ENCODE measurements around the gene SP4. TPM values are rescaled to one million over a fixed set of nuclear protein-coding genes. Genes with fewer than 3 reads are reported as not detected.

Gene SP4
- total RNA-seq, 2 donors from 2014 or later, result 5.3 to 6.0 TPM

- intact Hi-C loops (cut with DNase I), result no loop called here
- TF ChIP-seq POLR2A (IDR thresholded peaks at IDR 0.05) (no peak), CTCF (IDR thresholded peaks at IDR 0.05) (no peak)
- H3K27me3 ChIP-seq, result no peaks in the 10 kb centered on the region
- no peak overlapping the region for H3K27ac ChIP-seq
- H3K4me3 ChIP-seq, result no peak overlapping the region
- no peaks in the 10 kb centered on the region for H3K9me3 ChIP-seq
- DNase-seq (no peak), ATAC-seq (no peak)
- WGBS, 2 donors, result 79 to 81% methylated on average over 6 of the region's 6 CpGs
- H3K36me3 ChIP-seq (replicated peaks in 1 of 2; ENCODE audit: insufficient read depth in 1 of 2, low read depth in 2 of 2), result no peaks in the 10 kb centered on the region
- no peaks in the 10 kb centered on the region for H3K4me1 ChIP-seq
These were observed 13.0 kb upstream of the SP4 start for GRCh38 chr7:21414795-21415393.

GRCh38 chr7:21417647-21418046 is 10.2 kb upstream of the SP4 start:
- H3K4me3 ChIP-seq, result no peak overlapping the region
- ATAC-seq, result no peak
- TF ChIP-seq CTCF (IDR thresholded peaks at IDR 0.05) (no peak), POLR2A (IDR thresholded peaks at IDR 0.05) (no peak)
- H3K4me1 ChIP-seq, result no peaks in the 10 kb centered on the region
- no peak for DNase-seq
- H3K27me3 ChIP-seq, result no peaks in the 10 kb centered on the region
- whole genome bisulfite sequencing, 2 donors, result 56 to 60% methylated on average over 4 of the region's 4 CpGs
- H3K9me3 ChIP-seq, result no peaks in the 10 kb centered on the region
- no peaks in the 10 kb centered on the region for H3K36me3 ChIP-seq (replicated peaks in 1 of 2; ENCODE audit: insufficient read depth in 1 of 2, low read depth in 2 of 2)
- no peak overlapping the region for H3K27ac ChIP-seq
- intact Hi-C loops (cut with DNase I), result no loop called here

- Histone ChIP-seq H3K27ac (no peak overlapping the region), H3K27me3 (no peaks in the 10 kb centered on the region), H3K9me3 (no peaks in the 10 kb centered on the region), H3K4me1 (peaks cover 8% of the 10 kb centered on the region), H3K4me3 (no peak overlapping the region), H3K36me3 (replicated peaks in 1 of 2; ENCODE audit: insufficient read depth in 1 of 2, low read depth in 2 of 2) (no peaks in the 10 kb centered on the region)
- DNase-seq, result no peak
- TF ChIP-seq POLR2A (IDR thresholded peaks at IDR 0.05), result no peak
- TF ChIP-seq CTCF (IDR thresholded peaks at IDR 0.05), result no peak
- ATAC-seq, result no peak
- intact Hi-C loops (cut with DNase I), result no loop called here
These were observed 5.1 kb upstream of the SP4 start for GRCh38 chr7:21422751-21423150.

GRCh38 chr7:21425290-21425689 is 2.6 kb upstream of the SP4 start:
- no peak for ATAC-seq
- TF ChIP-seq POLR2A (IDR thresholded peaks at IDR 0.05), result no peak
- no peak for TF ChIP-seq CTCF (IDR thresholded peaks at IDR 0.05)
- peaks cover 26% of the 10 kb centered on the region for H3K4me1 ChIP-seq
- H3K27me3 ChIP-seq, result no peaks in the 10 kb centered on the region
- H3K9me3 ChIP-seq, result no peaks in the 10 kb centered on the region
- no peak for DNase-seq
- intact Hi-C loops (cut with DNase I), result no loop called here
- H3K27ac ChIP-seq, result no peak overlapping the region
- WGBS, 2 donors, result 91% methylated on average over 10 of the region's 10 CpGs
- H3K4me3 ChIP-seq, result no peak overlapping the region
- no peaks in the 10 kb centered on the region for H3K36me3 ChIP-seq (replicated peaks in 1 of 2; ENCODE audit: insufficient read depth in 1 of 2, low read depth in 2 of 2)

Measured in body of pancreas (tissue), 4 donors.